ENCODE results near the gene TNXB.
"Not testable (repeated sequence)": the region's sequence is repeated elsewhere in the genome, so short reads cannot be mapped to it uniquely, and the experiment has no call there.

Gene TNXB

GRCh38 chr6:32041050-32041321, 68.2 kb downstream of the TNXB start:
- not testable (repeated sequence) for H3K27me3 ChIP-seq (ENCODE audit: low read depth, low read length); H3K36me3 ChIP-seq (ENCODE audit: control insufficient read depth in 1 of 2, insufficient read depth in 2 of 2, low read length in 2 of 2); H3K4me1 ChIP-seq (ENCODE audit: control insufficient read depth in 1 of 2, insufficient read depth in 2 of 2, low read length in 2 of 2); H3K4me3 ChIP-seq (ENCODE audit: low read depth in 1 of 2, low read length in 2 of 2); H3K9me3 ChIP-seq (ENCODE audit: control insufficient read depth in 1 of 2, low read length in 2 of 2); H3K27ac ChIP-seq (ENCODE audit: low read length)

GRCh38 chr6:32040299-32041049, 68.7 kb downstream of the TNXB start:
- H3K27ac ChIP-seq (ENCODE audit: low read length); H3K4me1 ChIP-seq (ENCODE audit: control insufficient read depth in 1 of 2, insufficient read depth in 2 of 2, low read length in 2 of 2): not testable (repeated sequence)

GRCh38 chr6:32039321-32040274, 69.5 kb downstream of the TNXB start:
- not testable (repeated sequence) for H3K27me3 ChIP-seq (ENCODE audit: low read depth, low read length); H3K27ac ChIP-seq (ENCODE audit: low read length); H3K36me3 ChIP-seq (ENCODE audit: control insufficient read depth in 1 of 2, insufficient read depth in 2 of 2, low read length in 2 of 2); H3K9me3 ChIP-seq (ENCODE audit: control insufficient read depth in 1 of 2, low read length in 2 of 2); H3K4me1 ChIP-seq (ENCODE audit: control insufficient read depth in 1 of 2, insufficient read depth in 2 of 2, low read length in 2 of 2); H3K4me3 ChIP-seq (ENCODE audit: low read depth in 1 of 2, low read length in 2 of 2)

More at GRCh38 chr6:32040299-32041049, 68.7 kb downstream of the TNXB start:
- H3K9me3 ChIP-seq (ENCODE audit: control insufficient read depth in 1 of 2, low read length in 2 of 2); H3K27me3 ChIP-seq (ENCODE audit: low read depth, low read length); H3K4me3 ChIP-seq (ENCODE audit: low read depth in 1 of 2, low read length in 2 of 2); H3K36me3 ChIP-seq (ENCODE audit: control insufficient read depth in 1 of 2, insufficient read depth in 2 of 2, low read length in 2 of 2): not testable (repeated sequence)

GRCh38 chr6:32038878-32039277, 70.3 kb downstream of the TNXB start:
- H3K4me3 ChIP-seq (ENCODE audit: low read depth in 1 of 2, low read length in 2 of 2); H3K27me3 ChIP-seq (ENCODE audit: low read depth, low read length); H3K4me1 ChIP-seq (ENCODE audit: control insufficient read depth in 1 of 2, insufficient read depth in 2 of 2, low read length in 2 of 2); H3K36me3 ChIP-seq (ENCODE audit: control insufficient read depth in 1 of 2, insufficient read depth in 2 of 2, low read length in 2 of 2); H3K9me3 ChIP-seq (ENCODE audit: control insufficient read depth in 1 of 2, low read length in 2 of 2); H3K27ac ChIP-seq (ENCODE audit: low read length): not testable (repeated sequence)

GRCh38 chr6:32037598-32038524, 71.3 kb downstream of the TNXB start, which contains the start of gene CYP21A2:
TSS of gene CYP21A2 (plus strand) at chr6:32038415. CDS start at chr6:32038423, 8 bp downstream.
- H3K27me3 ChIP-seq (ENCODE audit: low read depth, low read length); H3K27ac ChIP-seq (ENCODE audit: low read length); H3K4me3 ChIP-seq (ENCODE audit: low read depth in 1 of 2, low read length in 2 of 2); H3K4me1 ChIP-seq (ENCODE audit: control insufficient read depth in 1 of 2, insufficient read depth in 2 of 2, low read length in 2 of 2); H3K36me3 ChIP-seq (ENCODE audit: control insufficient read depth in 1 of 2, insufficient read depth in 2 of 2, low read length in 2 of 2); H3K9me3 ChIP-seq (ENCODE audit: control insufficient read depth in 1 of 2, low read length in 2 of 2): not testable (repeated sequence)

- not testable (repeated sequence) for H3K9me3 ChIP-seq (ENCODE audit: control insufficient read depth in 1 of 2, low read length in 2 of 2); H3K27ac ChIP-seq (ENCODE audit: low read length); H3K36me3 ChIP-seq (ENCODE audit: control insufficient read depth in 1 of 2, insufficient read depth in 2 of 2, low read length in 2 of 2); H3K4me1 ChIP-seq (ENCODE audit: control insufficient read depth in 1 of 2, insufficient read depth in 2 of 2, low read length in 2 of 2); H3K27me3 ChIP-seq (ENCODE audit: low read depth, low read length); H3K4me3 ChIP-seq (ENCODE audit: low read depth in 1 of 2, low read length in 2 of 2)
Measured at GRCh38 chr6:32037136-32037535, 72.0 kb downstream of the TNXB start.

- not testable (repeated sequence) for H3K36me3 ChIP-seq (ENCODE audit: control insufficient read depth in 1 of 2, insufficient read depth in 2 of 2, low read length in 2 of 2); H3K27ac ChIP-seq (ENCODE audit: low read length); H3K9me3 ChIP-seq (ENCODE audit: control insufficient read depth in 1 of 2, low read length in 2 of 2); H3K4me1 ChIP-seq (ENCODE audit: control insufficient read depth in 1 of 2, insufficient read depth in 2 of 2, low read length in 2 of 2); H3K27me3 ChIP-seq (ENCODE audit: low read depth, low read length); H3K4me3 ChIP-seq (ENCODE audit: low read depth in 1 of 2, low read length in 2 of 2)
Measured at GRCh38 chr6:32035283-32036013, 73.7 kb downstream of the TNXB start.

GRCh38 chr6:32029553-32029952, 79.6 kb downstream of the TNXB start:
- not testable (repeated sequence) for H3K27ac ChIP-seq (ENCODE audit: low read length); H3K27me3 ChIP-seq (ENCODE audit: low read depth, low read length); H3K4me3 ChIP-seq (ENCODE audit: low read depth in 1 of 2, low read length in 2 of 2); H3K4me1 ChIP-seq (ENCODE audit: control insufficient read depth in 1 of 2, insufficient read depth in 2 of 2, low read length in 2 of 2); H3K9me3 ChIP-seq (ENCODE audit: control insufficient read depth in 1 of 2, low read length in 2 of 2); H3K36me3 ChIP-seq (ENCODE audit: control insufficient read depth in 1 of 2, insufficient read depth in 2 of 2, low read length in 2 of 2)

GRCh38 chr6:32028631-32029030, 80.5 kb downstream of the TNXB start:
- H3K27ac ChIP-seq (ENCODE audit: low read length); H3K9me3 ChIP-seq (ENCODE audit: control insufficient read depth in 1 of 2, low read length in 2 of 2): not testable (repeated sequence)

GRCh38 chr6:32022100-32022499, 87.0 kb downstream of the TNXB start:
- H3K36me3 ChIP-seq (ENCODE audit: control insufficient read depth in 1 of 2, insufficient read depth in 2 of 2, low read length in 2 of 2); H3K4me3 ChIP-seq (ENCODE audit: low read depth in 1 of 2, low read length in 2 of 2); H3K4me1 ChIP-seq (ENCODE audit: control insufficient read depth in 1 of 2, insufficient read depth in 2 of 2, low read length in 2 of 2); H3K9me3 ChIP-seq (ENCODE audit: control insufficient read depth in 1 of 2, low read length in 2 of 2); H3K27ac ChIP-seq (ENCODE audit: low read length); H3K27me3 ChIP-seq (ENCODE audit: low read depth, low read length): not testable (repeated sequence)

More at GRCh38 chr6:32028631-32029030, 80.5 kb downstream of the TNXB start:
- H3K27me3 ChIP-seq (ENCODE audit: low read depth, low read length); H3K36me3 ChIP-seq (ENCODE audit: control insufficient read depth in 1 of 2, insufficient read depth in 2 of 2, low read length in 2 of 2); H3K4me3 ChIP-seq (ENCODE audit: low read depth in 1 of 2, low read length in 2 of 2); H3K4me1 ChIP-seq (ENCODE audit: control insufficient read depth in 1 of 2, insufficient read depth in 2 of 2, low read length in 2 of 2): not testable (repeated sequence)

GRCh38 chr6:32014547-32014946, 94.6 kb downstream of the TNXB start, which contains the start of gene C4B:
TSS of gene C4B (plus strand) at chr6:32014795. CDS start at chr6:32014846, 51 bp downstream.
- not testable (repeated sequence) for H3K9me3 ChIP-seq (ENCODE audit: control insufficient read depth in 1 of 2, low read length in 2 of 2); H3K4me1 ChIP-seq (ENCODE audit: control insufficient read depth in 1 of 2, insufficient read depth in 2 of 2, low read length in 2 of 2); H3K27ac ChIP-seq (ENCODE audit: low read length); H3K27me3 ChIP-seq (ENCODE audit: low read depth, low read length); H3K36me3 ChIP-seq (ENCODE audit: control insufficient read depth in 1 of 2, insufficient read depth in 2 of 2, low read length in 2 of 2); H3K4me3 ChIP-seq (ENCODE audit: low read depth in 1 of 2, low read length in 2 of 2)
